ELR (cell line): Measurements from ENCODE around the gene EXD3.
"Not testable (repeated sequence)": the region's sequence is repeated elsewhere in the genome, so short reads cannot be mapped to it uniquely, and the experiment has no call there.

ENCODE experiments used
- DNase-seq: peaks from one replicate; pipeline ENCODE4 v3.0.0-alpha.2; 2015; ENCODE audit warnings: low read depth

Gene EXD3

DNA sequence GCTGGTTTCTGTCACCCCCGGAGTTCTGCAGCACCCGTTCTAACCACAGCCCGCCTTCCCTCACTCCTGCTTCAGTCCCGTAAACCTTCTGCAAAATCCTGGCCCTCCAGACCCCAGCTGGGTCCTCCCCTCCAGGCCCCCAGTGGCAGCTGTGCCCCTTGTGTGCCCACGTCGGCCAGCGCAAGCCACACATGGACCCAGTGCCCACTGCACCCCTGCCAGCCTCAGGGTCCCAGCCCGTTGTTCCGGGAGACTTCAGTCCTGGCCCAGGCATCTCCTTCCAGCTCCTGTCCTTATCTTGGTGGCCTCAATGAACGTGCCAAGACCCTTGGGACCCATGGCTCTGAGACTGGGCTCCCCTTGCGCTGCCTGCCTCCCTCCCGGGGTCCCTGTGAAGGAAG, 43.2 kb downstream of the EXD3 start:
- DNase-seq: no peak

DNA sequence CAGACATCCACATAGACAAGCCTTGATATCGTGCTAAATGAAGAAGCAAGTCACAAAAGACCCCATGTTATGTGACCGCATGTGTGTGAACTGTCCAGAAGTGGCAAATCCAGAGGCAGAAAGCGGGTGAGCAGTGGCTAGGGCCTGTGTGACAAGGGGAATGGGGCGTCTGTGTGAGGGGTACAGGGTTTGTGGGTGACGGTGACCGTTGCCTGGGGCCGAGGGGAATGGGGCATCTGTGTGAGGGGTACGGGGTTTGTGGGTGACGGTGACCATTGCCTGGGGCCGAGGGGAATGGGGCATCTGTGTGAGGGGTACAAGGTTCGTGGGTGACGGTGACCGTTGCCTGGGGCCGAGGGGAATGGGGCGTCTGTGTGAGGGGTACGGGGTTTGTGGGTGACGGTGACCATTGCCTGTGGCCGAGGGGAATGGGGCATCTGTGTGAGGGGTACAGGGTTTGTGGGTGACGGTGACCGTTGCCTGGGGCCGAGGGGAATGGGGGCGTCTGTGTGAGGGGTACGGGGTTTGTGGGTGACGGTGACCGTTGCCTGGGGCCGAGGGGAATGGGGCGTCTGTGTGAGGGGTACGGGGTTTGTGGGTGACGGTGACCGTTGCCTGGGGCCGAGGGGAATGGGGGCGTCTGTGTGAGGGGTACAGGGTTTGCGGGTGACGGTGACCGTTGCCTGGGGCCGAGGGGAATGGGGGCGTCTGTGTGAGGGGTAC, 44.1 kb downstream of the EXD3 start:
- DNase-seq: not testable (repeated sequence)

DNA sequence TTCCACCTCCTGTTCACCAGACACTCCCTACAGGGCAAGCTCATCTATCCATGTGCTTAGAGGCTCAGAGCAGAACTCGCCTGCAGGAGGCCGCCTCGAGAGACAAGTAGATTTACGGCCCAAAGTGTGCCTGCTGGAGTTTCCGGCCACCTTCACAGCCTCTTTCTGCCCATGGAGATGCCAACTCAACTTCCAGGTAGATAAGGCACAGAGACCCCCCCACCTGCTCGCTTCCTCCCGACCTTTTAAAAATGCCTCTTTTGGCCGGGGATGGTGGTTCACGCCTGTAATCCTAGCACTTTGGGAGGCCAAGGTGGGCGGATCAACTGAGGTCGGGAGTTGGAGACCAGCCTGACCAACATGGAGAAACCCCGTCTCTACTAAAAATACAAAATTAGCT, 46.6 kb downstream of the EXD3 start:
- DNase-seq: no peak

GRCh38 chr9:137375321-137376058, 47.5 kb downstream of the EXD3 start:
- DNase-seq: no peak

- DNase-seq: no peak
Measured at GRCh38 chr9:137374131-137374845, 48.7 kb downstream of the EXD3 start.

DNA sequence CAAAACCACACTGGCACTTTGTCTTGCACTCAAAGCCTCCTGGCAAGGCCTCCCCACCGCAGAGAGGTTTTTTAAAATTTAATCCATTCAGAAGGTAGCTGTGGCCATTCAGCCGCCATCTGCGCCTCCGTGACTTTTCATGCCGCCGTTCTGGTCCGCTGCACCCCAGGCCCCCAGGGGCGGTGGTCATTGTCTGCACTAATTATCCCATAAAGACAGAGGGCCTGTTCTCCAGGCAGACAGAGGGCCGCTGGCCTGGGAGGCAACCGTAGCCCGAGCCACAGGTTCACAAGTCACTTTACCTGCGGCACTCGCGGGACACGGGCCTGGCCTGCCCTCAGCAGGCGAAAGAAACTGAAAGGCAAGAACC, 49.4 kb downstream of the EXD3 start:
- no peak for DNase-seq

DNA sequence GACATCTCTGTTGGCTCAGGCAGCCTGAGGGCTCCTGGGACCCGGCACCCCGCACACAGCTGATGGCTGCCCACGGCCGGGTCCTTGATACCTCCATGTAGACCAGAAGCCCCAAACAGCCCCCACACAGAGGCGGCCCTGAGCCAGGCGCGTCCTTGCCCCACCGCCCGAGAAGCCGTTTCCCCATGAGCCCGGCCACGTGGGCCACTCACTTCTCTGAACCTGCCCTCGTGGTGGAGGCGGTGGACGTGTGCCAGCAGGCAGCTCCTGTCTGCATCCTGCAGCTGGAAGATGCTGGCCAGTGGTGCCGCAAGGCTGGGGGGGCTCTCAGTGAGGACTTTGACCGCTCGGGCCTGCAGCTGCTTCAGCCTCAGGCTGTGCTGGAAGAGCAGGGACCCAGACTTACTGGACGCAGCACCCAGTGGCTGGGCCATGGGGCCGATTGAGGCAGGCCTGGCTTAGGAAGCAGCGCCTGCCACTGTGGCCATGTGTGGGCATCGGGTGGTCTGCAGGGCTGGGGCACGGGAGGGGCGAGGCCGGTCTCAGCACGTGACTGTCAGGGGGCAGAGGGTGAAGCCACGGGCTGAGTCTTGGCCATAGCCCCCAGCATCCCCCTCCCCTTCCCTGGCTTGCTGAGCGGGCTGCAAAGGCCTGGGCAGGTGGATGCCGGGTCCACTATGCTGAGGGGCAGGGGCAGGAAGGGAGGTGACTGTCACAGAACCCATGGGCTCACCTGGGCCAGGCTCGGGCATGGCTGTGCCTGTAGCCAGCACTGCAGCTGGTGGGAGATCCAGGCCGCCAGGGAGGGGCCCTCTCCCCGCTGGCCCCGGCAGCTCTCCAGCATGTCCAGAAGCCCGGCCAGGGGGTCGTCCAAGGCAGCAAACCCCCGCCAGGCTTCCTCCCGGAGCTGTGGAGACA, 50.0 kb downstream of the EXD3 start:
- no peak for DNase-seq

GRCh38 chr9:137371946-137372651, 50.9 kb downstream of the EXD3 start:
- DNase-seq: no peak

GRCh38 chr9:137371521-137371941, 51.4 kb downstream of the EXD3 start:
- DNase-seq: no peak

GRCh38 chr9:137370865-137371520, 52.0 kb downstream of the EXD3 start:
- DNase-seq: no peak

DNA sequence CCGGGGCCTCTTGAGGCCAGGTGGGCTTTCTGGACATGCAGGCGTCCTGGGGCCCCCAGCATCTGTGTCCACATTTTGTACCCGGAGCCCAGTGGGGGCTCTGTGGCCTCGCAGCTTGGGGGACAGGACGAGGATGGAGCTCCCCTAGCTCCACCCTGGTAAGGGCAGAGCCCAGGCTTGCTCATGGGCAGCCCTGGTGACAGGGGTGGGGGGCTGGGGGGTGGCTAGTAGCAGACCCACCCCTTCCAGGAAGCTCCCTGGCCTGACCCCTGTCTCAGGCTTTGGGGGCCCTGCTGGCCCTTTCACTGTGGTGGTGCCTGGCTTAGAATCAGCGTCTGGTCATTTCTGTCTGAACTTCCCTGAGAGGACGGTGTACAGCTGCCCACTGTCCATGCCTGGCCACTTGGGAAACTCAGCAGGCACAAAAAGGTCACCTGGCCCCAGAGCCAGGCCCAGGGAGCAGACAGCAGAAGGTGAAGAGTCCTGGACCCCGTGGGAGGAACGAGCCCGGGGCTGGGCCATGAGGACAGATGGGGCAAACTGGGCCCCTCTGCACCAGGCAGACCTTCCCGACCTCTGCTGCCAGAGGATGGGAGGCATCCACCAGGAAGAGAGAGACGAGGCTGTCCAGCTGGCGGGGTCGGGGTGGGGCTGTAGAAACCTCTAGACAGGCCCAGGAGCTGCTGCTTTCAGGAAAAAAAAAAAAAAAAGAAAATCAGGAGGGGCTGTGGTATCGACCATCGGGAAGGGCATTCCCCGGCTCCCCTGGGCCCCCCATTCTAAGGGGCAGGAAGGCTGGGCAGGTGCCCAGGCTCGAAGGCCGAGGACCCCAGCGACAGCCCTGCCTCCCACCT, 52.8 kb downstream of the EXD3 start:
- DNase-seq: no peak

DNA sequence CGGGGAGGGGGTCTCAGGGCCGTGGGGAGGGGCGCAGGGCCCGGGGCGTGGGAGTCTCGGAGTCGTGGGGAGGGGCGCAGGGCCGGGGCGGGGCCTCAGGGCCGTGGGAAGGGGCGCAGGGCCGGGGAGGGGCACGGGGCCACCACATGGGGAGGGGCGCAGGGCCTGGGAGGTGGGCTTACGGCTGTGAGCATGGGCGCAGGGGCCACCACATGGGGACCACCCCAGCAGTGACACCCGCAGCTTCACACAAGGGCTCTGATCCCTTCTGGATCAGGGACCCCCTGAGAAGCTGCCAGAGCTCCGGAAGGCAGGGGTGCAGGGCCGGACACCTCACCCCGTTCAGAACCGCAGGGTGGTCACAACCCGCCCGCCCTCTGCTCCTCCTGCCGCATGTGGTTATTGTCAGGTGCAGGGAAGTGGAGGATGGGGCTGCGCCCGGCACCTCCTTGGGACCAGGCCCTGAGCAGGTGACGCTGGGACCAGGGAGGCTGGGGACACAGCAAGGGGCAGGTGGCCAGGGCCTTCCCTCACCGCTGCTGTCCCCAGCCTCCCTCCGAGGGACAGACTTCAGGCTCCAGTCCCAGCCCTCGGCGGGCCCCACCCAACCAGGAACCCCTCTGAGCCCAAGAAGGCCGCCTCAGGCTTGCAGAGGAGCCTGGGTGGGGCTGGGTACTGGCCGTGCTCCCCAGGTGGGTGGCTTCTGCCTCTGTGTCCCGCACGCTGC, 53.7 kb downstream of the EXD3 start:
- DNase-seq: no peak

GRCh38 chr9:137368431-137369035, 54.4 kb downstream of the EXD3 start:
- DNase-seq: no peak

DNA sequence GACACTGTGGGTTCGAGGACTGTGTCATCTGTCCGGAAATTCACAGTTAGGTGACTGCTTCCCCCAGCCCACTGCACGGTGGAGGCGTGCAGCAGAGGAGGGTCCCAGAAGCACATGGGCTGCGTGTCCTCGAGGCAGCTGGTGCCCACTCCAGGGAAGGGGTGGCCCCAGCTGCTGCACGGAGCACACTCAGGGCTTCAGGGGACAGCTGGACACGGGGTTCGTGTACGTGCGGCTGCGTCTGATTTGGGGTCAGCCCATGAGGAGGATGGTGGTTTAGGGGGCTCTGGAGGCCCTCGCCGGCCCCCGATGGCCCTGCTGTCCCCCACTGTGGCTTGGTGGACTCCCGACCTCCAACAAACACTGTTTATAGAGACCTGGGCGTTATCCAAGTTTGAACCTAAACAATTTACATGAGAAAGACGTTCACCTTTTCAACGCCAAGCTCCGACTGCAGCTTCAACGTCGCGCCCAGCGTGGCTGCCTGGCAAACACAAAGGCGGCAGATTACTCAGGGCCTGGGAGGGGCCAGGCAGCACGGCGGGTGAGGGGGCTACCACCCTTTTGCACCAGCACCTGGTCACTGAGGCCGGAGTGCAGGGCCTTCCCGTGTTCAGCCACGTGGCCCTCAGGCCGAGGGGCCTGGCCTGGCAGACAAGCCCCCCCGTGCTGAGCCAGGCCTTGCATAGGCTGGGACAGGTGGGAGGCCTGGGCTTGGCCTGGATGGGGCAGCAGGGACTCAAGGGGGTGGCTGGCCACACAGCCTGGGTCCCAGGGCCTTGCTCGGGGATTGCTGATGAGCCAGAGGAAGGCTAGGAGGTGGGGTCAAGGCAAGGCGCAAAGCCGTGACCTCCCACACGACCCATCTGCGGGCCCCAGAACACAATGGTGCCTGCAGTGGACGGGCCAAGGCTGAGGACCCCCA, 55.2 kb downstream of the EXD3 start:
- DNase-seq: no peak

- DNase-seq: no peak
Measured at GRCh38 chr9:137366891-137367381, 56.0 kb downstream of the EXD3 start.

GRCh38 chr9:137366445-137366810, 56.5 kb downstream of the EXD3 start:
- DNase-seq: no peak
